Erythroblast (primary cell): Measurements from ENCODE around the gene CCRL2.
"Not testable (repeated sequence)": the region's sequence is repeated elsewhere in the genome, so short reads cannot be mapped to it uniquely, and the experiment has no call there.

Experiments used
- DNase-seq, 2 experiments: peaks; one replicate each; lab custom pipeline; 2025; lab: John Stamatoyannopoulos, UW
- GATA1 ChIP-seq: IDR thresholded peaks from 2 replicates; pipeline ENCODE4 v1.6.1; 2011; ENCODE audit warnings: low read depth, mild to moderate bottlenecking, control low read depth, low read length, moderate library complexity
- POLR2A ChIP-seq: IDR thresholded peaks from 2 replicates; pipeline ENCODE4 v1.6.1; 2011; ENCODE audit warnings: mild to moderate bottlenecking, low read length

CCRL2 gene

DNA sequence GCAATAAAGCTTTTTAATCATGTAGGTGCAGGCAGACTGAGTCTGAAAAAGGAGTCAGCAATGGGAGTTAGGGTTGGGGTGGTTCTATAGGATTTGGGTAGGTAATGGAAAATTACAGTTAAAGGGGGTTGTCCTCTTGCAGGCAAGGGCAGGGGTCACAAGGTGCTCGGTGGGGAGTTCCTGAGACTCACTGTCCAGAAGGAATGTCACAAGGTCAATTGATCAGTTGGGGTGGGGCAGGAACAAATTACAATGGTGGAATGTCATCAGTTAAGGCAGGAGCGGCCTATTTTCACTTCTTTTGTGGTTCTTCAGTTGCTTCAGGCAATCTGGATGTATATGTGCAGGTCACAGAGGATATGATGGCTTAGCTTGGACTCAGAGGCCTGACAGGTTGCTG, 14.0 kb upstream of the CCRL2 start:
- DNase-seq, result no peak
- TF ChIP-seq GATA1 (no peak), POLR2A (no peak)

DNA sequence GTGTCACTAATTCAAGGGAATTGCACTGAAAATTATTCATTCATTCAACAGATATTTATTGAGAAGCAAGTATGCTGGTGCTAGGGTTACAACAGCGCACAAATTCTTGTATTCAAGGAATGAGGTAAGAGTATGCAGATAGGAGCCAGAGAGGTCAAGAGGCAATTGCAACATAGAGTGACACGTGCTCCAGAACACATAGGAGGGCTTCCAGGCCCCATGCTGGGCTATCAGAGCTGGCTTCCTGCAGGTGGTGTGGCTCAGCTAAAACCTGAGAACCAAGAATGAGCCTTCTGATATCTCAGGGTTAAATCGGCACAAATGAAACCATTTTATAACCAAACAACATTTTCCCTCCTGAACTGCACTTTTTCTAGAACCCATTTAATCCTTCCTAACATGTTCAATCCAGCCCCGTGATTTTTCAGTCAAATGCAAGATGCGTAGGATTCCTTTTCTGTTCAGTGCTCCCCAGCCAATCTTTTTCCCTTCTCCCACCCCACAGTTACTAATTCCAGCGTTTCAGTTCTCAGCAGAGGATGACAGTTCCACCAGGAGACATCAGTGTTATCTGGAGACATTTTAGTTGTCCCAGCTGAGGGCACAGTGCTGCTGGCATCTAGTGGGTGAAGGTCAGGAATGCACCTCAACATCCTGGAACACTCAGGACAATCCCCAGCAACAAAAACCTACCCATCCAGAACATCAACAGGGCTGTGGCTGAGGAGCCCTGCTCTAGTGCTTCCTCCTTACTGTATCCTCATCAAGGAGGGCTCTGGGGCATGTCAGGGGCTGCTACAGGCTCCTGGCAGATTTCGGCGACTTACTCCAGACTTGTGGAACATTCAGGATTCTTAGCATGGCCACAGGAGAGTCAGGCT, 13.3 kb upstream of the CCRL2 start:
- TF ChIP-seq POLR2A (no peak), GATA1 (no peak)
- peak in 1 of 2 experiments; percentile 28 for DNase-seq

DNA sequence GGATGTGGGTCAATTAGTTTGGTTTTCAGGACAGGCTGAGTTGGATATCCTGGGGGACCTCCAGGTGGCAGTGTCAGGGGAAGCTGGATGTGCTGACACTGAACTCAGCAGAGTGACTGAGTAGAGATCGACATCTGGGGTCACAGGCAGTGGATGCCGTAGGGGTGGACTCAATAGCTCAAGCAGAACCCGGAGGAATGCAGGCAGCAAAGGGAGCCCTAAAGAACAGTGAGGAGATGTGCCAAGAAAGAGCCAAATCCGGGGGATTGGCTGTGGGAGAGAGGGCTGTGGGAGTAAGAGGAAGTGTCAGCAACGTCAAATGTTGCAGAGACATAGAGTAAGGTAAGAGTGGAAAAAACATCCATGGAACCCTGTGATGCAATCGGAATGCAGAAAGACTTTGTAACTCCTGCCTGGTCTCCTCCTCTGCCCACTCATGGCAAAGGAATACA, 11.8 kb upstream of the CCRL2 start:
- DNase-seq, result peak; percentile 46 to 61
- TF ChIP-seq POLR2A, result no peak
- TF ChIP-seq GATA1, result no peak

DNA sequence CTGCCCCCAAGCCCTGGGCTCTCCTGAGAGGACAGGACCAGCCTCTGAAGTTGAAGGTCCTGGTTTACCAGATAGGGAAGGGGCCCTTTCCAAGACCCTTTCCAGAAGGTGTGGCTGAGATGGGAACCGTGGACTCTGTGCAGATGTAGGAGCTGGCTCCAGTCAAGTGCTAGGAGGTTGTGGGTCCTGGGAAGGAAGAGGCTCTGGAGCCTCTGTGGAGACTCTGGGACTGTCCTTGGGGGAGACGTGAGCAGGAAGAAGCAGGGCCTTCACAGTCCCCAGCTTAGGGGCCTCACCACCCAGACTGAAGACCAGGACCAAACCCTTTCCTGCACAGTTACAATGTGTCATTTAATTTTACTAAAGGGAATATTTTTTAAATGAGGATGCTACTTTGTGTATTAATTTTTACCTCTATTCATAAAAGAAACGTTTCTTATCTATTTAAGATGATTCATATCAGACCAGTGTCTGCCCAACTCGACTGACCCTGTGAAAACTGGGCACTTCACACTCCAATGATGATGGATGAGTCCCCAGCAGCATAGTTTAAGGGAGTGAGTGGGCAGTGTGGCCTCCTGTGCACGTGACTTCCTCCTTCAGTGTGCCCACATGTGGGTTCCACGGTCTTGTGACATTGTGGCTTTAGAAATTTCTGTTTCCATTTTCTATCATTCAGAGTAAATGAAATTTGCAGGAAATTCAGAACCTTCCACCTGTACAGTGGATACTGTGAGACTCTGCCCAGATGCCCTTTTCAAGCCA, 11.1 kb upstream of the CCRL2 start:
- TF ChIP-seq POLR2A, result peak; percentile 24
- no peak for TF ChIP-seq GATA1
- DNase-seq, result no peak

DNA sequence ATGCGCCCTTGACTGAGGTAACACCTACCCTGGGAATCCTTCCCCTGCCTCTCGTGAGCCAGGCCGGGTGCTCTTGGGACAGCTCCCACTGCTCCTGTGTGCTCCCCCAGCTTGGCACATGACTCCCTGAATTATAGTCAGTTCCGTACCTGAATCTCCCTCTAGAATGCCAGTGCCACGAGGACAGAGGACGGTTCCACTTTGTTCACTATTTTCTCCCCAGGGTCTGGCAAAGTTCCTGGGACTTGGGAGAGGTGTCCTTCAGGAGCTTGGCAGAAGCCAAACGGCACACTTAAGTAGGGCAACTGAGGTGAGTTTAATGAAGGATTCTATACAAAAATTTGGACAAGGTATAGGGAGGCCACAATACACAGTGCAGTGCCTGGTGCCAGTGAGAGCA, 9.9 kb upstream of the CCRL2 start:
- no peak for TF ChIP-seq POLR2A
- no peak for TF ChIP-seq GATA1
- DNase-seq, result no peak

DNA sequence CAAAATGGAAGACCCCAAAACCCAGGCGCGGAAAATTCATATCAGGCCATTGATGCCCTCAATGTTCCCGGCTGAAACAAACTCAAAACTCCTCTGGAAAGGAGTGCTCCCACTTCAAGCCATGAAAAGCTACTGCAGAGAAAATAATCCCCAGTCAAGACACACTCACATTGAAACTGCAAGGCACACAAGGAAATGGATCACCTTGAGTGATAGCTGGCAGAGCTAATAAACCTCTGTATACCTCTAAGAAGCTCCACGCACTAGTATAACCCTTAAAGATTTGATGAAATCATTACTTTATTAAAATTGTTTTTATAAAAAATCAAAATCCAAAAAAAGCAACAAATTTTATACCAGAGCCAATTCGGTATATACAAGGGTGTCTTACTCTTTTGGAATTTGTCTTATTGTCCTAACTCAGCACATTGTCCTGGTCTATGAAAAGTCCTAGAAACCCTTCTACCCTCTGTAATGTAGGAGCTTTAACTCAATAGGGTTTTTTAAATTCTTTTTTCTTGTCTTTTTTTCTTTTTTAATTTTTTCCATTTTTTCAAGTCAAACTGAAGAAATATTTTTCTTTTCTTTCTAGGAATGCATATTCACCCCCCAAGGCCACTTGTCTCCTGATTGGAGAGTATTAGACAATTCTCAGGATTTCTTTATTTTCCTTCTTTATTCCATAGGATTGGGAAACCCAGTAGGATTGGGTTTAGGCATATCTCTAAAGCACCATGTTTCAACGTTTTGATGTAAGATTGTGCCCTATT, 8.7 kb upstream of the CCRL2 start:
- TF ChIP-seq POLR2A (no peak), GATA1 (no peak)
- no peak for DNase-seq

DNA sequence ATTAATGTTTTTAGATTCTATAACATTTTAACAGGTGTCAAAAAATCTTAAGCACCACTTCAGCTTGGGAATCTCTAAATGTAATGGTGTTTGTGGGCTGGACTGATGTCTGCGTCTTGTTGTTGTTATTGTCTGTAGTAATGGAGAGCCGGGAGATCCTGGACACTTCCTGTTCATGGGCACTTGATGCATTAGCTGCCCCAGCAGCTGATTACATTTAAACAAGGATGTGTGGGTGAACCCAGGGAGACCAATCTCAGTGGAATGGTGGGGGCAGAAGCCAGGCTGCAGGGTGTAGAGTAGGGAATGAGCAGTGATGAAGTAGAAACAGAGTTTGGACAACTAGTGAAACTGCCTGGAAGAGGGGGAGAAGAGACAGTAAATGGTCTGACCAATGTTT, 8.0 kb upstream of the CCRL2 start:
- DNase-seq, result no peak
- no peak for TF ChIP-seq POLR2A
- TF ChIP-seq GATA1, result no peak

DNA sequence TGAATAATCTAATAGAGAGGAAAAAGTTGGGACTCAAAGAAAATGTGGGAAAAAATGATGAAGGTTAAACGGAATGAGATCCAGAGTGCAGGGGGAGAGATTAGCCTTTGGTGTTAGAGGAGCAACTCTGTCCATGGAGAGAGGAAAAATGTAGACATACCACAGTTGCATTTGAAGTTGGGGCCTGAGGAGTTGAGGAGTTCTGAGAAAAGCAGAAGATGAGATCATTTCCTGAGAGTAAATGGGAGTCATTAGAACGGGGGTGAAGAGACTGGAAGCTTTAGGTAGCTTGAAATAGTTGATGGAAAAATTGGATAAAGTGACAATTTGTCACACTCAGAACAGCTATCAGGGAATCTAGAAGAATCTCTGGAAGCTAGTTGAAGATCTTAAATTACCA, 7.5 kb upstream of the CCRL2 start:
- no peak for TF ChIP-seq POLR2A
- no peak for TF ChIP-seq GATA1
- DNase-seq, result peak in 1 of 2 experiments; percentile 29

DNA sequence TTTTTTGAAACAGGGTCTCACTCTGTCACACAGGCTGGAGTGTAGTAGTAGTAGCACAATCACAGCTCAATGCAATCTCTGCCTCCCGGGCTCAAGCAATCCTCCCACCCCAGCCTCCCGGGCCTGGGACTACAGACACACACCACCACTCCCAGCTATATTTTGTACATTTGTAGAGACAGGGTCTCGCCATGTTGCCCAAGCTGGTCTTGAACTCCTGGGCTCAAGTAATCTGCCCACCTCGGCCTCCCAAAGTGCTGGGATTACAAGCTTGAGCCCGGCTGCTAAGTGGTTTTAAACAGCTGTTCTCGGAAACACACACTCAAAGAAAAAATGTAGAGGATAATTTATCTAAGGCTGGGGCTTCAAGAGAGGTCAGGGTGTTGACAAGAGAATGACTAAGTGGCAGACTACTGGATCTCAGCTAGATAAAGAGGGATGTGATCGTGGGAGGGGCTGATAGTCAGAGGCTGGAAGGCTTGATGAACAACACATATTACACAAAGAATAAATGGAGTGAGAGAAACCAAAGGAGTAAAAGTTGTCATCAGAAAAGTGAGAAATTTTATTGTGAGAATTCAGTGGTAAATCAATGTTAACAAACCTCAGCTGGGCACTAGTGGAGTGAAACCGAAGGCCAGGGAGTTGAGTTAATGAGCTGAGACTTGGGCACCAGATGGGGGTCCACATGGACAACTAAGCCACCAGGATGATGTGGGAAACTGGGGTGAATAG, 6.9 kb upstream of the CCRL2 start:
- no peak for TF ChIP-seq GATA1
- TF ChIP-seq POLR2A, result peak; percentile 33
- DNase-seq, result peak; percentile 73 to 76

DNA sequence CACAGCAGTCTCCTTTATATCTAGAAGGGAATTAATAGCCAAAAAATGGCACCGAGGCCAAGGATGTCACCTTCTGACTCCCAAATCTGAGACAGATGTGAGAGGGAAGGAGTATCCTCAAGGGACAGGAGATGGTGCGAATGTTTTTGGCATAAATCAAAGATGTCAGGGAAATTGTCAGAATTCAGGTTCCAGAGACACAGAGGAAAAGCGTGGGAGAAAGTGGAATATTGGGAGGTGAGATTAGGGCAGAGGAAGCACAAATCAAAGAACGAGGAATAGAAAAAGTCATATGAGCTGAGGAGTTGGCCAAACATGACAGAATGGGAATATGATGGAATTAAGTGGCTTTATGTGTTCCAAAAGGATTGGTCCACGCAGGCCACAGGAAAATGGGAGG, 6.2 kb upstream of the CCRL2 start:
- no peak for DNase-seq
- TF ChIP-seq GATA1 (no peak), POLR2A (no peak)

DNA sequence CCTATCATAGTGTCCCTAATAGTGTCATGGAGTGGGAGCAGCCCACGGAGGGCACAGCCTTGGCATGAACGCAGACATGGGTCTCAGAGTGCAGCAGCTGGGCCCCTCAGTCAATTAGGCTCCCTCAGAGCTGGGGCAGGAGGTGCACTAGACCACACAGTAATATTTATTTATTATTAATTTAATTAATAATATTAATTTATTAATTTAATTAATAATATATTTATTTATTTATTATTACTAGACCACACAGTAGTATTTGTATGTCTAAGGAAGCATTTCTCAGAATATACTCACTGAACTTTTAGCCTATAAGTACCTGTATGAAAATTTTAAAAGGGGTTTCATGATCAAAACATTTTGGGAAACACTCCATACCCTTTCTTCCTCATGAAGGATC, 5.5 kb upstream of the CCRL2 start:
- TF ChIP-seq GATA1 (no peak), POLR2A (no peak)
- no peak for DNase-seq

DNA sequence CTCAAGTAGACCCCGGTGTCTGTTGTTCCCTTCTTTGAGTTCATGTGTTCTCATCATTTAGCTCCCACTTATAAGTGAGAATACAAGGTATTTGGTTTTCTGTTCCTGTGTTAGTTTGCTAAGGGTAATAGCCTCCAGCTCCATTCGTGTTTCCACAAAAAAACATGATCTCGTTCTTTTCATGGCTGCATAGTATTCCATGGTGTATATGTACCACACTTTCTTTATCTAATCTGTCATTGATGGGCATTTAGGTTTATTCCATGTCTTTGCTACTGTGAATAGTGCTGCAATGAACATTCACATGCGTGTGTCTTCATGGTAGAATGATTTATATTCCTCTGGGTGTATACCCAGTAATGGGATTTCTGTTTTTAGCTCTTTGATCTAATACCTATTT, 4.2 kb upstream of the CCRL2 start:
- not testable (repeated sequence) for DNase-seq

DNA sequence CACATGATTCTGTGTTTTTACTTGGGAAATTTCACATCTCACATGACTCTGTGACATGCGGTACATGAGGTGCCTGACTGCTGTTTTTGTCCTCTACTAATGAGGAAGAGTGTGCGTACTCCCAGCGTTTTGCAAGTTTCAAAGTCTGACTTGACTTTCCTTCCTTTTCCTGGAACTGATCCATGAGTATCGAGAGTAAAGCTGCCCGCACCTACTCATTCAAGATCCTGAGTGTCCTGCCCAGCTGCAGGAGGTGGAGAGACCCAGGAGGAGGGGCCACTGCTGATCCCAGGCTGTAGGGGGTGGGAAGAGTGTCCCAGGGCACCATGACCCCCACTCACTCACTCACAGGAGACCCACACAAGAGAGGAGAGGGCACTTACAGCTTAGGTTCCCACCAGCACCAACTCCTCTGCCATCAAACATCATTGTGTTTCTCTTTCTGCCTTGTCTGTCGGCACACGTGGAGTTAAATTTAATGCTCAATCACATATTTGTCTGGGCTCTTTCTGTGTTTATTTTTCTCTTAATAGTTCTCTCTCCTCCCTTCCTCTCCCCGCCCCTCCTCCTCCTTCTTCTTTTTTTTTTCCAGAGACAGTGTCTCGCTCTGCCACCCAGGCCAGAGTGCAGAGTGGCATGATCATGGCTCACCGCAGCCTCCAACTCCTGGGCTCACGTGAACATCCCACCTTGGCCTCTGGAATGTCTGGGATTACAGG, 1.6 kb upstream of the CCRL2 start:
- no peak for TF ChIP-seq POLR2A
- TF ChIP-seq GATA1, result no peak
- DNase-seq, result no peak
